Right ventricle myocardium superior (tissue), 1 donor: Measurements from ENCODE around the gene MYO7B. TPM values are rescaled to one million over a fixed set of nuclear protein-coding genes. Genes with fewer than 3 reads are reported as not detected.

ENCODE experiments used
- ATAC-seq: fragments of 200-7000 bp; cut with Tn5 transposase; one replicate; pipeline ENCODE4 v1.9.1; 2020; ENCODE audit warnings: mild to moderate bottlenecking; ENCODE audit not compliant: poor library complexity
- DNase-seq: peaks from one replicate; pipeline ENCODE4 v3.0.0-alpha.2; 2020
- intact Hi-C: fragments of 100-400 bp; cut with DNase I; formaldehyde crosslinking; loops from one replicate; pipeline ENCODE4 v1.11.2; 2022
- total RNA-seq: library from RNA; stranded (reverse); fragmentation: NEBNext Ultra II Directional; extraction: Animal tissue kit (Norgen Biotek cat#: 25700); gene quantifications from one replicate; pipeline ENCODE4 v1.2.1, GENCODE V29; 2021
- donor health status: DM: no; HTN: yes; CAD: no; lungs with severe emphysema.

The MYO7B gene
- total RNA-seq, 1 donor from 2014 or later: 0.32 TPM

- no peak for ATAC-seq
Measured at GRCh38 chr2:127611076-127611925, 75.8 kb downstream of the MYO7B start.

GRCh38 chr2:127612111-127612822 lies 76.8 kb downstream of the MYO7B start:
- intact Hi-C loops: no loop called here
- no peak for DNase-seq
- no peak for ATAC-seq

More at GRCh38 chr2:127611076-127611925, 75.8 kb downstream of the MYO7B start:
- intact Hi-C loops: no loop called here
- DNase-seq: no peak

DNA sequence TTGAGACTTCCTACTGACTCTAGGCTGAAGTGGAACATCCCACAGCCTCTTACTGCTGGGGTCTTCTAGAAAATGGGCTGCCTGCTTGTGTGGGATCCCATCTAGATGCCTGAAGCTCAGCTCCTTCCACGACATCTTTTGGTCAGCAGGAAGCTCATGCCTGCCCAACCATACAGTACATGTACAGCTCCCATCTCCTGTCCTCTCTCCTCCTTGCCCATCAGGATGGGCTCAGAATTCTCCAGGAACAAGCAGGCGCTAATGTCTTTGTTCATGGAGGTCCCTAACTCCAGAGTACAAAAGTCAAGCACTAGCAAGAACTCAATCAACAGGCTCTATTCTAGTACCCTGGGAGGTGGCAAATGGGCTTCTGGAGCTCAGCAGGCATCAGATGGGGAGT lies 78.8 kb downstream of the MYO7B start:
- intact Hi-C loops: no loop called here

GRCh38 chr2:127614731-127615130 lies 79.2 kb downstream of the MYO7B start:
- DNase-seq (no peak), ATAC-seq (no peak)
- intact Hi-C loops: no loop called here

More for the DNA sequence above, 78.8 kb downstream of the MYO7B start:
- DNase-seq (no peak), ATAC-seq (no peak)

DNA sequence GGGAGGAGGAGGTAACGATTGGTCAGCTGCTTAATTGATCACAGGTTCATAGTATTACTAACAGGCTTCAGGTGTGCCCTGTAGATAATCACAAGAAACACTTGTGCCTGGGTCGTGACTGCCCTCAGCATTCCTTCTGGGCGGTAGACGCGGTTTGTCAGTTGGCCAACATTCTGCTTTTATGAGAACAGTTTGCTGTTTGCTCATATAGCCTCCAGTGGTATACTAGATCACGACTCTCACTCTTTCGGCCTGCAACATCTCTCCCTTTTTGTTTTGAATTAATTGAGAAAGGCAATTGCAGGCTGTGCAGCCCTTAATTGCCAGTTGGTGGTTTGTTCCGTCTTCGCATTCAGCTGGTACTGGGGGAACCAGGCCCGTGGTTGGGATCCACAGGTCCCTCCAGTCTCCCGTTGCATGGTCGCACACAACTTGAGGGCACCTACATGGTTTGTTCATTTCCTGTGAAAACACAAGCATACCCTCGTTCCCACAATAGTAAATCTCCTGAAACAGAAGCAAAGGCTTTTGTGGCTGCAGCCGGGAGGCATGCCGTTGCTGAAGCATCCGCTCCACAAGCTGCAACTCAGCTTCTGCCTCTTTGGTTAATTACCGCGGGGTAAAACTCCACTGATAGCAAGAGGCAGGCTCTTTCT lies 80.2 kb downstream of the MYO7B start:
- intact Hi-C loops: no loop called here

GRCh38 chr2:127618551-127619202 lies 83.2 kb downstream of the MYO7B start:
- no peak for DNase-seq
- intact Hi-C loops: no loop called here
- no peak for ATAC-seq

More for the DNA sequence above, 80.2 kb downstream of the MYO7B start:
- DNase-seq (no peak), ATAC-seq (no peak)

GRCh38 chr2:127619203-127619590 lies 83.7 kb downstream of the MYO7B start:
- DNase-seq (no peak), ATAC-seq (no peak)
- intact Hi-C loops: no loop called here

GRCh38 chr2:127619877-127620705 lies 84.6 kb downstream of the MYO7B start:
- no peak for ATAC-seq
- intact Hi-C loops: no loop called here
- DNase-seq: no peak

DNA sequence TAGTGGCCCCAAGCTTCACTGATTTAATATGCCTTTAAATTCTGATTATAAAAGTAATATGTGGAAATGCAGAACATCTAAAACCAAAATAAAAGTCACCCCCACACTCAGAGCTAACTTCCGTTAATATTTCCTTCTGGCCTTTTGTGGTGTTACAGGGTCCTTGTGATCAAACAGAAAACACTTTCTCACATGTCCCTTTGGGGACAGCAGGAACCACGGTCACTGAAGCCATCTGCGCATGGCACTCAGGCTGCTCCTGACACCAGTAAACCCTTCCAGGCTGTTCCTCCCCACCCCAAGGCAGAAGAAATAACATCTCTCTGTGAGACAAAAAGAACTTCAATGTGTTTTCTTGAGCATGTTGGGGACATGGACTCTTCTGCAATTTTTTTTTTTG lies 85.4 kb downstream of the MYO7B start:
- no peak for DNase-seq
- intact Hi-C loops: no loop called here
- no peak for ATAC-seq

DNA sequence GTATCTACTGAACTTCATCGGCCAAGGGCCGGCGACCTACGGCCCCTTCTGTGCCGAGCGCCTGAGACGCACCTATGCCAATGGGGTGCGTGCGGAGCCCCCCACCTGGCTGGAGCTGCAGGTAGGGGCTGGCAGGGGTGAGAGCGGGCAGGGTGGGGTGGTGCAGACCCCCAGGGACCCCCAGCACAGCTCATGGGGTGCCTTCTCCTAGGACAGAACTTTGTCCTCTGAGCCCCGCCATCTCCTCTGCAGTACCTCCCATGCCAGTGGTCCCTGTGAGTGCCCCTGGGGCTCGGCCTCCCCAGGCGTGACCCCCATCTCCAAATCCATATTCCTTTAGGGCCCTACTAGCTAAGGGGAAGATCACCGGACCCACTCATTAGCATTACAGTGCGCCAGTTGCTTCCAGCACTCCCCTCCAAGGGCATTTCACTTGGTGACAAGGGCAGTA lies 86.5 kb downstream of the MYO7B start:
- intact Hi-C loops: no loop called here
- no peak for DNase-seq

GRCh38 chr2:127622561-127623387 lies 87.3 kb downstream of the MYO7B start:
- ATAC-seq (no peak), DNase-seq (no peak)
- intact Hi-C loops: no loop called here

More for the DNA sequence above, 86.5 kb downstream of the MYO7B start:
- no peak for ATAC-seq

DNA sequence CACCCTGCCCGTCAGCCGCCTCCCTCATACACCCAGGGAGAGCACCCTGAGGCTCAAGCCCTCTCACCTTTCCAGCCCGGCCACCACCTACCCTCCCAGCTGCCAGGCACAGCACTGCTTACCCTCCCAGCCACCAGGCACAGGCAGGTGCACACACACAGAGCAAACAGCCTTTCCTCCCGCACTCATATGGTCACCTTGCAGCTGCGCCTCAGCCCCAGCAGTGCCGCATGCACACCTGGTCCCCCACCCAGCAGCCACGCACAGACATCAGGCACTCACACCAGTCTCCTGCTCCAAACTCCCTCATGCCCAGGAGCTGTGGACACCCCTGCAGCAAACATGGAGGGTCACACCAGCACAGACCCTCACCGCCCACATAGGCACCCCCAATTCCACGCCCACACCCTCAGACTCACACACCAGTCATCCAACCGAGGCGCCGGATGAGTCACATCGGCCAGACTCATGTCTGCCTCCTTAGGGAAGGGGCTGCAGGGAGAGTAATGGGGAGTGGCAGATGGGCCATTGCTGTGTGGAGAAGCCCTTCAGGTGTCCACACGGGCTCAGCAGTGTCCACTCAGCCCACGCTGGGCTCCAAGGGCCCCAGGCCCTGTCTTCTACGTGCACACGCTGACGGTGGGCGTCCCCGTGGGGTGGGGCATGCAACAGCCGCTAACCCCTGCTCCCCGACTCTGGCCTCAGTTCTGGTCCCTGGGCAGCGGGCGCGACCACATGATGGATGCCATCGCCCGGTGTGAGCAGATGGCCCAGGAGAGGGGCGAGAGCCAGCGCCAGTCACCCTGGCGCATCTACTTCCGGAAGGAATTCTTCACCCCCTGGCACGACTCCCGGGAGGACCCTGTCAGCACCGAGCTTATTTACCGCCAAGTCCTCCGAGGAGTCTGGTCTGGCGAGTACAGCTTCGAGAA lies 88.2 kb downstream of the MYO7B start:
- intact Hi-C loops: no loop called here
- no peak for ATAC-seq
- peak; percentile 33 for DNase-seq

GRCh38 chr2:127624320-127624755 lies 88.9 kb downstream of the MYO7B start:
- intact Hi-C loops: no loop called here
- peak; percentile 35 for DNase-seq
- ATAC-seq: no peak

DNA sequence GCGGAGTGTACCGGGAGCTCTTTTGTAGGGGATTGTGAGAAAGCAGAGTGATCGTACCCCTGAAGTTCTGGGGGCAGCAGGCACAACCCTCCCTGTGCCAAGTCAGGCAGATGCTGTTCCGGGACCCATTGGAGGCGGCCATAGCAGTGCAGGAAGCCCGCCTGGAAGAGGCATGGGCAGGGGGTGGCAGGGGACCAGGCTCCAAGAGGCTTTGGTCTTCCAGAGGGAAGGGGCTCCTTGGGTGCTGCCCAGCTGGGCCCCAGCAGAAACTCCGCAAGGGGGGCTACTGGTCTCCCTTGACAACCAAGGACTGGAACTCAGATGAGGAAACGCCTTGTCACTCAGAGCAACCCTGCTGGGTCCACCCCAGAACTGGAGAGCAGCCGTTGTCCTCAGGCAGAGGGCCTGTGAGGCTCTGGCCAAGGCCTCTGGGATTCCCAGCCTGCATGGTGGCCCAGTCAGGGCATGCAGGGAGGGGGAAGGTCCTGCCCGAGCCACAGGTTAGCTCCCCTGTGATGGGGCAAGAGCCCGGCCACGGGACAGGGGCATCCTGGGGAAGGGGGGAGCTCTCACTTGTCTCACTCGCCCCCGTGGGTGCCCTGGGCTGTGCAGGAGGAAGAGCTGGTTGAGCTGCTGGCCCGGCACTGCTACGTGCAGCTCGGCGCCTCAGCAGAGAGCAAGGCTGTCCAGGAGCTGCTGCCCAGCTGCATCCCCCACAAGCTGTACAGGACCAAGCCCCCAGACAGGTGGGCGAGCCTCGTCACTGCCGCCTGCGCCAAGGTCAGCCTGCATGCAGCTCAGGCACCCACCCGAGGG lies 89.5 kb downstream of the MYO7B start:
- no peak for ATAC-seq
- DNase-seq: peak; percentile 34
- intact Hi-C loops: no loop called here

DNA sequence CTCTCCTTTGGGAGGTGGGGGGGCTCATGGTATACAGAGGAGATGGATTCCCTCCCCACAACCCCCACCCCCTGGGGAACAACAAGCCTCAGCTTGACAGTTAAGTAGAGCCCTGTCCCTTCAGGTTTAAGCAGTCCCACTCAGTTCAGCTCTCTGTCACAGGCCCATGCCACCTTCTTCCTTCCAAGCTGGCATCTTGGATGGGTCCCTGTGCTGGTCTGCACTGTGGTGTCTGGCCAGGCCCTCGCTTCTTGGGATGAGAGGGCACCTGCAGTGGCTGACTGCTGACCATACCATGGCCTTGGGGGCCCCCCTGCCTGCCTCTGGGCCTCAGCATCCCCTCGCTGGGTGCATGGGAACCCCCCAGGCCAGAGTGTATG lies 90.1 kb downstream of the MYO7B start:
- ATAC-seq (no peak), DNase-seq (no peak)
- intact Hi-C loops: no loop called here
